Ovary (tissue), 3 donors: ENCODE results near the gene NUP133.

ENCODE experiments used
- EP300 ChIP-seq: sonication (generic); formaldehyde crosslinking; IDR thresholded peaks from one replicate; pipeline ENCODE4 v1.6.1; 2017; ENCODE audit warnings: antibody characterized with exemption
- POLR2A ChIP-seq: fragments of 450-650 bp; IDR thresholded peaks from one replicate; pipeline ENCODE4 v1.6.1; 2017; ENCODE audit warnings: antibody characterized with exemption, mild to moderate bottlenecking, moderate library complexity
- TF ChIP-seq, protein P1 (sequence below), 3 donors: fragments of 450-650 bp in 2 of 3; fragments of 200-600 bp in 1 of 3; IDR thresholded peaks; one replicate each; pipeline versions ENCODE4 v1.5.1 to v1.8.0; 2016 to 2022; ENCODE audit warnings: antibody characterized with exemption in 3 of 3, mild to moderate bottlenecking in 1 of 3
- donor health status: DM: no; HTN: no; CAD: no.

- TF ChIP-seq, protein P1, sequence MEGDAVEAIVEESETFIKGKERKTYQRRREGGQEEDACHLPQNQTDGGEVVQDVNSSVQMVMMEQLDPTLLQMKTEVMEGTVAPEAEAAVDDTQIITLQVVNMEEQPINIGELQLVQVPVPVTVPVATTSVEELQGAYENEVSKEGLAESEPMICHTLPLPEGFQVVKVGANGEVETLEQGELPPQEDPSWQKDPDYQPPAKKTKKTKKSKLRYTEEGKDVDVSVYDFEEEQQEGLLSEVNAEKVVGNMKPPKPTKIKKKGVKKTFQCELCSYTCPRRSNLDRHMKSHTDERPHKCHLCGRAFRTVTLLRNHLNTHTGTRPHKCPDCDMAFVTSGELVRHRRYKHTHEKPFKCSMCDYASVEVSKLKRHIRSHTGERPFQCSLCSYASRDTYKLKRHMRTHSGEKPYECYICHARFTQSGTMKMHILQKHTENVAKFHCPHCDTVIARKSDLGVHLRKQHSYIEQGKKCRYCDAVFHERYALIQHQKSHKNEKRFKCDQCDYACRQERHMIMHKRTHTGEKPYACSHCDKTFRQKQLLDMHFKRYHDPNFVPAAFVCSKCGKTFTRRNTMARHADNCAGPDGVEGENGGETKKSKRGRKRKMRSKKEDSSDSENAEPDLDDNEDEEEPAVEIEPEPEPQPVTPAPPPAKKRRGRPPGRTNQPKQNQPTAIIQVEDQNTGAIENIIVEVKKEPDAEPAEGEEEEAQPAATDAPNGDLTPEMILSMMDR (IDR thresholded peaks at IDR 0.05): no peak
- TF ChIP-seq POLR2A (no peak), EP300 (no peak)
These were observed 46.9 kb upstream of the NUP133 start for GRCh38 chr1:229554886-229555621.
